GM18507 (cell line): ENCODE results near the gene ATAD3A.

ENCODE experiments used
- DNase-seq: peaks from one replicate; pipeline ENCODE4 v3.0.0; 2011; ENCODE audit warnings: low read depth; ENCODE audit not compliant: insufficient read length; ENCODE audit errors: extremely low spot score
- FAIRE-seq: peaks from 2 replicates; lab custom pipeline; 2011; peaks lifted over from hg19 to GRCh38; lab: Jason Lieb, UNC

ATAD3A gene

DNA sequence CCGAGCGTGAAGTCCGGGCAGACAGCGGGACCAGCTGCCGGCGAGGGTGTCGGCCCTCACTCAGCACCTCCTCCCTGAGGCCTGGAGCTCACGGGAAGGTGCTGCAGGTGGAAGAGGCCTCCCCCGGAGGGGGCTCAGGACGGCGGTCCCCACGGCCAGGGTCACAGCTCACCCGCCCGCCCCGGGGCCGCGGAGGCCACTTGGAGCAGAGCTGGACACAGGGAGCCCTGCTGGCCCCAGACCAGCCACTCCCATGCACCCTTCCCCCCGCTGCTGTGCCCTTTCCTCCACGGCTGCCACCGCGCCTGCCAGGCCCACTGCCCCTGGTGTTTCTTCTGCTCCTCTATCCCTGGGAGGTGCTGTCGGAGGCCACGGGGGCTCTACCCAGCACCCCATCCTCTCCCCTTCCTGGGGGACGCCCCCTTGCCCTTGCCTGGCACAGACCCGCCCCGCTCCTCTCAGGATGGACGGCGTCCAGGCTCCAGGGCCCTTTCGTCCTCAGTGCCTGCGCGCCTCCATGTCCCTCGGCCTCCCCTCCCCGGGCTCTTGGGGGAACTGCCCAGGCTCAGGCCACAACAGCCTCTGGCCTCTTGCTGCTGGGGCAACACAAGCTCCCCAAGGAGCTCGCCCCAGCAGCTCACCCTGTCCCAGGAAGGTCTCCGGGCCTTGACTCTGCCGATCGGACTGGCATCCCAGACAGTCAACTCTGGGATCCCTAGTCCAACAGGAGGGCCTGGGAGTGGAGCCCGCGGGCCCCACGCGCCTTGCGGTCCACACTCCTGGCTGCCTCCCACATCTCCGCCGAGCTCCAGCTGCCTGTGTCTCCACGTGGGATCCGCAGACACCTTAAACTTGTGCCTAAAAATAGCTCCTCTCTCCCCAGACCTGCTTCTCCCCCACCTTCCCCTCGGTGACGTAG, 24.3 kb downstream of the ATAD3A start:
- no peak for DNase-seq
- FAIRE-seq, result no peak

DNA sequence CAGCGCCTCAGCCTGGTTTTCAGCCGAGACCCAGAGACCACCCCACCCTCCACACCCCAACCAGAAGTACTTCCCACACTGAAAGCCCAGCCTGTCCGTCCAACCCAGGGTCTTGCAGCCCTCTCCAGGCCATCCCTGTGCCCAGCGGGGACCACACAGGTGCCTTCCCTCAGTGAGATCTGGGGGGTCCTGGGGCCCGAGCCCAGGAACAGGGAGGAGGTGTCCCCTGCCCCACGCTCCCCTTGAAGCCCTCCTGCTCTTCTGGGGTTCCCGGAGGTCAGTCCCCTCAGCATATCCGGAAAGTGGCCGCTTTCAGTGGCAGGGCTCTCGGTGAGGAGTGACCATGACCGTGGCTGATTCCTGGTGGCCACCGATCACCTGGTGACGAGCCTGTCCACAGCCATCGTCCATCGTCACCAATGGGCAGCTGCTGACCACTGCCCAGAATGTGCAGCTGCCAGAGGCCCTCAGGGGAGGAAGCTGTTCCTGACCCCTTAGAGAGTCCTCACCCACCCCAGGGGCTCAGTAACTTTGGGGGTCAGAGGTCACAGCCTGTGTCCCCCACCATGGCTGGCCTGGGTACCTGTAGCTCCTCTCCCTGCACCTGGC, 25.1 kb downstream of the ATAD3A start:
- FAIRE-seq (no peak), DNase-seq (no peak)

DNA sequence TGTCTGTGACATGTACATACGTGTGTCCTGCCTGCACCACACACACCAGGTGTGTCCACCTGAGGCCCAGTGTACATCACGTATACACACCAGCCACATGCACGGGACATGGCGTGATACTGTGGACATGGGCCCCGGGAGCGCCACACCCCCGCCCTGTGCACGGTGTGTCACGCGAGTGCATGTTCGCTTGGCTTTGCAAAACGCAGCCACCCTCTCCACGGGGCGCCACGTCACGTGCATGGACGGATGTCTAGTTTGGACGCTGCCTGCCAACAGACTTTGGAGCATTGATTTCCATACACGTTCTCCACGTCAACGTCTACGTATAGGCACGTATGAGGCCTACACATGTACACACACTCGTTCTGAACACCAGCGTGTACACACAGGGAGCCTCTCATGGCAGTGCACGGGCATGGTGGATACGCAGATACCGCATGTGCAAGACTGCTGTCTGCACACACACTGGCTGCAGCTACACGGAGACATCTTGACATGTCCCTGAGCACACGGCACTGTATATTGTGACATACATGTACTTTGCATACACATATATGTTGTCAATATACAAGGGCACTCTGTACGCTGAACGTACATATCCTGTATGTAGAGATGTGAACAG, 25.8 kb downstream of the ATAD3A start:
- FAIRE-seq, result no peak

DNA sequence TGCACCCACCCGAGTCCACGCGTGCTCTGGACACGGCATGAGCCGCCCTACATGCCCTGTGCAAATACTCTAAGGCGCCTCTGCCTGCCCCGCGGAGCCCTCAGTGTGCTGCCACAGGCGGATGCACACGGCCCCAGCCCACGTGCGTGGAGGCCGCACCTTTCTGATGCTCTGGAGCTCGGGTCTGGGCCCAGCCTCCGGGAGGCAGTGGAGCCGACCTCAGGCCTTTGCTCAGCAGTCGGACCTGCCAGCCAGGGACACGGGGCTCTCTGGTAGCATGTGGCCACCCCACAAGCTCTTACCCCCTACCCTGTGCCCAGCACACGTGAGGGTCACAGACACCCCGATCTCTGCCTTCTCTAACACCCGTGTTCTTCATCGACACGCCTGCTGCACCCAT, 26.4 kb downstream of the ATAD3A start:
- FAIRE-seq (no peak), DNase-seq (no peak)

More for the DNA sequence above, 25.8 kb downstream of the ATAD3A start:
- DNase-seq, result no peak

DNA sequence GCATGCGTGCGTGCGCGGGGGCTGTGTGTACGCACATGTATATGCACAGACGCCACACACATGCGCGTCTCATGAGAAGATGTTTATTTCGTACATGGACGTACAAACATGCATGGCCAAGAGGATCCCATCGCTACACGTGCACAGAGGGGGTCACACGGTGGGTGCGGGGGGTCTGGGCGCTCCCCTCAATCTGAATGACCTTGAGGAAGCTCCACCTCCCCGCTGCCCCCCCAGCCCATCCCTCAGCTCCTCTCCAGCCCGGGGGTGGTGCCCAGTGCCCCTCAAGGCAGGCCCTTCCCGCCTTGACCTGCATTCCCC, 27.0 kb downstream of the ATAD3A start:
- DNase-seq (no peak), FAIRE-seq (no peak)

DNA sequence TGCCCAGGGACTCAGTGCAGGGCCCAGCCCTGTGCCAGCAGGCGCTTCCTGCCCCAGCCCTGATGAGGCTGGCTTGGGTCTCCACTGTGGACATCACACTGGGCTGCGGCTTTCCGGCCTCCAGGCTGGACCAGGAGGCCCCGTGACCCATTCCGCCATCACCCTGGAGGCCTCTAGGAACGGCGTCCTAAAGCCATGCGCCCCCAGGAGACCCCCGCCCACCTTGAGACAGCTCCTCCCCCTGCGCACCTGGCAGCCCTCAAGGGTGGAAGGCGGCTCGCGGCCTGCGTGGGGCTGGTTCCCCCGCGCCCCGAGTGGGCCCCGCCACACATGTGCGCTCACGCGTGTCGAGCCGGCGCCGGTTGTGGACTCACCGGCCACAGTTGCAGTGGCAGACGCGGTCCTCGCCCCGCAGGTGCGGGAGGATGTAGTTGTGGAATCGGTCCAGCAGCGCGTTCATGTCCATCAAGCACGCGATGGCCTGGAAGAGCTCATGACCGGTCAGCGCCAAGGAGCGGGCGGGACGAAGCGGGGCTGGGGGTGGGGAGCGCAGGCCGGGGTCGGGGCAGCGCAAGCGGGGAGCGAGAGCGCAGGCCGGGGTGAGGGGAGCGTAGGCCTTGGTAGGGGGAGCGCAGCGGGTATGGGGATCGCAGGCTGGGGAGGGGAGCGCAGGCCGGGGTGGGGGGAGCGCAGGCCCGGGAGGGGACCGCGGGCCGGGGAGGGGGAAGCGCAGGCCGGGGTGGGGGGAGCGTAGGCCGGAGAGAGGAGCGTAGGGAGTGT, 27.5 kb downstream of the ATAD3A start:
- DNase-seq, result no peak
- FAIRE-seq, result no peak

DNA sequence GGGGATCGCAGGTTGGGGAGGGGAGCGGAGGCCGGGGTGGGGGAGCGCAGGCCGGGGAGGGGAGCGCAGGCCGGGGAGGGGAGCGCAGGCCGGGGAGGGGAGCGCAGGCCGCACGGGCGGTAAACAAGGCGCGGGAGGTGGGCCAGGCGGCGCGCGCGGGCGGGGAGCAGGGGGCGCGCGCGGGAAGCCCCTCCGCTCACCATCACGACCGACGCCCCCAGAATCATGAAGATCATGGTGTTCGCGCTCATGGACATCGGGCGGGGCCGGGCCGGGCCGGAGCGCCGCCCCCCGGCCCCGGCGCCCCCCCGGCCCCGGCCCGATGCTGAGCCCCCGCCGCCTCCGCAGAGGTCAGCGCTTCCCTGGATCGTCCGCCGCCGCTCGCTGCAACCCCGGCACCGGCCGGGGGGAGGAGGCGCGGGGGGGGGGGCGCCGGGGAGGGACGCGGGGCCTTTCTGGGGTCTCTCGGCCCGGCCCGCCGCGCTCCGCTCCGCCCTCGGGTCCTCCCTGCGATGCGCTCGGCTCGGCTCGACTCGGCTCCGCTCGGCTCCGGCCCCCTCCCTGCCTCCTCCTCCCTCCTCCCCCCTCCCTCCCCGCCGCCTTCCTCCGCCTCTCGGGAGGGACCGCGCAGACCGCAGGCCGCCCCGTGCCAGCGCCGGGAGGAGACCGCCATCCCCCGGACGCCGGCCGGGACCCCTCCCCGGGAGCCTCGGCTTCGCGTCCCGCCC, 28.3 kb downstream of the ATAD3A start, which contains the start of gene TMEM240:
Gene TMEM240, minus strand, starts transcription at position 535 of the 728 bp plus-strand sequence. Its CDS starts 278 bp downstream, at position 257.
- FAIRE-seq (no peak), DNase-seq (no peak)

DNA sequence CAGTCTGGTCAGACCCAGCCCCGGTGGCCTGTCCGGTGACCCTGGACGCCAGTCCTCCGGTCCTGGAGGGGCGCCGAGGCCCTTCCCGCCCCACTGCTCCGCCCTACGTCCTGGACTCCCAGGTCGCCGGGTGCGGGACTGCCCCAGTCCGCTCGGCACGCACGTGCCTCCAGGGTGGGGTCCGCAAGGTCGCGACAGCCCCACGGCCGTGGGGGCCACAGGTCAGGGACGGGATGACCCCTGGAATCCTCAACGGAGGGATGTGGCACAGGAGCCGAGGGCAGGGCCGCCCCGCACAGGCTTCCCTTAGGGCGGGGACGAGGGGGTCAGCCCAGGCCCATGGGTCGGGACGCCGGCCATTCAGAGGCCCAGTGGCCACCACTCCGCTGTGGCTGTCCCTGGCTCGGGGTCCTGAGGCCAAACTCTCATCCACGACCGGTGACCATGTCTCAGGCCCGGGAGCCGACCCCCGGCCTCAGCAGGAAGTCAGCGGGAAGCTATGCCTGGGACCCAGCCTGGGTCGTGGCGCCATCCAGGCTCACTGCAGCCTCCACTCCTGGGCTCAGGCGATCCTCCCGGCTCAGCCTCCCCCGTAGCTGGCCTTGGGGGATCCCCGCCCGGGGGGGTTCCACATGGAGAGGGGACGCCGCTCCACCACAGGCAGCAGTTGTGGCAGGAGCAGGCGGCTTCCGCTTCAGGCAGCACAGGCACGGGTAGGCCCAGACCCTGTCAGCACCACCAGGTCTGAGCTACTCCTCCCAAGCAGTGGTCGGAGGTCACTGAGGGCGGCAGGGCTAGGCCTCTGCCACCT, 29.1 kb downstream of the ATAD3A start:
- FAIRE-seq, result no peak
- no peak for DNase-seq

DNA sequence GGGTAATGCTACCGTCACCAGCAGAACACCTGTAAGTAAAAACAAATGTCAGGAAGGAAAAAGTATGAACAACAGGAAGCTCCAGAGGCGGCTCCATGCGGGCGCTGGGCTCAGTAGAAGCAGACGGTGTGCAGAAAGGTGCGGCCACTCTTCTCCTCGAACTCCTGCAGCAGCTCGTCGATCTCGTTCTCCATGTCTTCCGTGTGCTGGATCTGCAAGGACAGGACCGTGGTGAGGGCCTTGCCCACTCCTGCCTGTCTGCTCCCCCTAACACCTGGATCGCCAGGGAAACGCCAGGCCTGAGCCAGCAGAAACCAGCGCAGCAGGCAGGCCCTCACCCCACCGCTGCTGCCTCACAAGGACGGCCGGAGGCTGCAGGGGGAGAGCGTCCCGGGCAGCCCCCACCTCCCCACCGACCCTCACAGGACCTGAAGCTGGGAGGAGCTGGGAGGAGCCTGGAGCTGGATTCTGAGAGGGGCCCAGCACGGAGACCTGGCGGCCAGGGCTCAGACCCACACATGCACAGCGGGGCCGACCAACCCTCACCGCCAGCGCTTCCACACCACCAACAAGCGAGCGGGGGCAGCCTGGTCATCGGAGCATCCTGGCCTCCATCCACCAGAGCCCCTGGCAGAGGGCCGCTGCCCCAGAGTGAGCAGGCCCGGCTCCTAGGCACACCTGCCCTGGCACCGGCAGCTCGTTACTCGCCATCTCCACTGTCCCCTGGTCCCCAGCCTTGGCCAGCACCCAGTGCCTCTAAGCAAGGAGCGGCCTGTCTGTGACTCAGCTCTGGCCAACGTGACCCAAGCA, 30.2 kb downstream of the ATAD3A start:
- FAIRE-seq (no peak), DNase-seq (no peak)

DNA sequence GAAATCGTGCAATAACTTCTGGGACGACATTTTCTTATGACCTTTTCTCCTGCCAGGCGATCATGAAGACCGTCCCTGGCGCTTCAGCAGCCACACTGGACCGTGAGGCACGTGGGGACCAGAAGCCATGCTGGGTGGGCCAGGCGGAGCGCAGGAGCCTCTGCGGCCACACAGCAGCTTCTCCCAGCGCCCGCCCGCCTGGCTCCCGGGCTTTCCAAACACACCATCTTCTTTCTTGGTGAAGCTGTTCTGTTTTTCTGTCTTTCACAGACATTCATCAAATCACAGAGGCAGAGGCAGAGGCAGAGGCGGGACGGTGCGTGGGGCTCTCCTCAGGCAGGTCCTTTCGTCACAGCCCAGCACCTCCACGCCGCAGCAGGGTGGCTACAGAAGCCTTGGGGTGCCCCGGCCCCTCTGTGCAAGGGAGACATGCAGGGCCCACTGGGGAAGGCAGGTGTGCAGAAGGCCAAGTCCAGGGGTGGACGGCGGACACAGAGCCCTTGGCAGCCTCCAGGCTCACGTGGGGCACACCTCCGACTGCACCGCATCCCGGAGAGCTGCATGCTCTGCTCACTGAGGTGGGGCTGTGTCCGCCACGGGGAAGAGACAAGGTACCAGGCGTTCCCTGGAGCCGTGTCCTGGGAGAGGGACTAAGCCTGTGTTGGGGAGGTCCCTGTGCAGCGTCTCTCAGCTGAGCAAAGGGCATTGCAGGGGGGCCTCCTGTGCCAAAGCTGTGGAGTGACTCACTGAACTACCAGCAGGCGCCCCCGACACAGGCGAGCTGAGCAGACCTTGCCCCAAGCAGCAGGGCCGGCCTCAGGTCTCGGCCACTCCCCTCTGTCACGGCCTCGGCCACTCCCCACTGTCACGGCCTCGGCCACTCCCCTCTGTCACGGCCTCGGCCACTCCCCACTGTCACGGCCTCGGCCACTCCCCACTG, 31.1 kb downstream of the ATAD3A start:
- FAIRE-seq, result no peak
- DNase-seq, result no peak

DNA sequence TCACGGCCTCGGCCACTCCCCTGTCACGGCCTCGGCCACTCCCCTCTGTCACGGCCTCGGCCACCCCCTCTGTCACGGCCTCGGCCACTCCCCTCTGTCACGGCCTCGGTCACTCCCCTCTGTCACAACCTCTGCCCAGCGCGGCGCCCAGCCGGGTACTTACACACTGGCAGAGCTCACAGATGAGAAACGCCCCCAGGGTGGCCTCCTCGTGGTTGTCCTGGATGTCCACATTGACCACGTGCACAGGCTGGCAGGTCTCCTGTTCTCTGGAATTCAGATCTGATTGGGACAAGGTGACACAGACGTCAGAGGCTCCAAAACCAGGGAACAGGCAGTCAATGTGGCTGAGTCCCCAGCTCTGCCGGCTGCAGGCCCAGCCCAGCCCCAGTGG, 31.7 kb downstream of the ATAD3A start:
- FAIRE-seq, result no peak
- DNase-seq, result no peak

DNA sequence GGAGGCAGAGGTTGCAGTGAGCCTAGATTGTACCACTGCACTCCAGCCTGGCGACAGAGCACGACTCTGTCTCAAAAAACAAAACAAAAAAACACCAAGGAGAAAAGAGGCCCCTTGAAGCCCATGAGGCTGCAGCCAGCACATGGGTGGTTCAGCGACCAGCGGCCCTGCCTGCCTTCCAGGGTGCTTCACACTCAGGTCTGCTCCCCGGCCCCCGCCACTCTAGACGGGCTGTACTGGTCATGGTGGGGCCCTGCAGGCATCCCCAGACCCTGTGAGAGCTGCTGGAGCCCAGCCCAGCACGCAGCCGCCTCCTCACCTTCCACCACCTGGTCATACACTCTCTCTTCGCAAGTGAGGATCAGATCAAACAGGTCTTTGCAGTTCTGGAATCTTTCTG, 32.6 kb downstream of the ATAD3A start:
- DNase-seq, result no peak
- FAIRE-seq, result no peak

DNA sequence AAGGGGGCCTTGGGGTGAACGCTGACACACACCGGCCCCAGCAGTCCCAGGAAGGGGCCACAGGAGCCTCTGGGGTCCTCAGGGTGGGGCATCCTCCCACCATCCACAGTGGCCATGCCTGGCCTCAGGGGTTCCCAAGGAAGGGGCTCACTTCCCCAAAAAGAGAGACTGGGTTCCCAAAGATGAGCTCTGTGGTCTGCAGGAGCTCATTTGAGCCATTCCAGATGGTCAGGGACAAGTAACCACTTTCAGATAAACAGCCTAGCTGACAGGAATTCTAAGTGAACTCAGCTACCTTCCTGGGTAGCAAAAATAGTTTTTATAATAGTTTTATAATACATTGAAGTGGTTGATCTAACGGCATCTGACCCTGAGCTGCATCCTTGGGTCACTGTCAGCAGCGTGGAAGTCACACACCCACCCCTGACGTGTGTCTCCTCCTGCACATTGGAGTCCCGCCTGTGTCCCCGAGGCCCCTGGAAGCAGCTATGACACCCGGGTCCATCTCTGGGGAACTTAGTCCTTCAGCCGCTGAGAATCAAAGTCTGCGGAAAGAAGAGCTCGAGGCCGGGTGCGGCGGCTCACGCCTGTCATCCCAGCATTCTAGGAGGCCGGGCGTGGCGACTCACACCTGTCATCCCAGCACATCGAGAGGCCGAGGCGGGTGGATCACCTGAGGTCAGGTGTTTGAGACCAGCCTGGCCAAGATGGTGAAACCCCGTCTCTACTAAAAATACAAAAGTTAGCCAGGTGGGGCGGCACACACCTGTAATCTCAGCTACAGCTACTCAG, 34.2 kb downstream of the ATAD3A start:
- FAIRE-seq, result no peak

DNA sequence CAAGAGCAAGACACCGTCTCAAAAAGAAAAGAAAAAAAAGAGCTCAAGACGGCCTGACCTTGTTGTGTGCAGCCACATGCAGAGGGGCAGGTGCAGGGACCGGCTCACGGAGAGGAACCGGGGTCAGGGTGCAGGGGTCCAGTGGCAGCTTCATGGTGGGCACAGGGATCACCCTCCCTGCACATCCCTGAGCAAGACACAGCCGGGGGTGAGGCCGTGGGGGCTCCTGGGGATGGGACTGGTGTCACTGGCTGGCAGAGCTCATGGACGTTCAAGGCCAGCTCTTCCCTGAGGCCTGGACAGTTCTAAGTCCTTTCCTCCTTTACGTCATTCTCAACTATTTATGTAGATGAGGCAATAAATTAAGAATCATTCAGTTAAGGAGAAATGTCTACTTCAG, 35.0 kb downstream of the ATAD3A start:
- FAIRE-seq (no peak), DNase-seq (no peak)

More for the DNA sequence above, 34.2 kb downstream of the ATAD3A start:
- DNase-seq, result no peak

DNA sequence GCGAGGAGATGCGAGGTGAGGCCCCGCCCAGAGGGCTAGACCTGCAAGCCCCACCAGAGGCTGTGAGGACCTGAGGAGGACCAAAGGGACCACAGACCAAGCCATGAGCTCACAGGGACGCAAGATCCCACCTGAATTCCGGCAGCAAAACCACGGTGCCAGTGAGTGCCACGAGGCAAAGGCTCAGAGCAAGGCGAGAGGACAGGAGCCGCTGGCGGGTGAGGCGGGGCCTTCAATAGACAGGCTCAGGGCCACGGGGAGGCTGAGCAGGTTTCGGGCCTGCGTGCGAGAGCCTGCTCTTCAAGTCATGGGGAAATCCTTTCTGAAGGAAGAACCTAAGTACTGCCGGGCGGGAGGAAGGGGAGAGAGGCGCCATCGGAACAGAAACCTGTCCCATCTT, 35.5 kb downstream of the ATAD3A start:
- no peak for FAIRE-seq

DNA sequence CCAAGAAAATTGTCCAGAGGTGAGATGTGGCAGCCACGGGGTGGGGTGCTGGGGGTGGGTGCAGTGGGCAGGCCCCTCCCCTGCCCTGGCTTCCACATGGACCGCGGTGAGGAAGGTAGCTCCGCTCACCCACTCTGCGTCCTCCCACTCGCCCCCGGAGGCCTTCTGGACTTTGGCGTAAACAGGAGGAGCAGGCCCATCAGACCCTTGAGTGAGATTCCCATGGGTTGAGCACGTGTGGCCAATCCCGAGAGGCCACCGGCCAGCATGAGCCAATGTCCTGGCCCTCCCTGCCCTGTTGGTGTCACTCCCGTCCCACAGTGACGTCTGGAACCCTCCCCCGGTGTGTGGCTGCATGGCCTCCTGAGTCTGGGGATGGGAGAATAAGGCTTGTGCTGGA, 36.6 kb downstream of the ATAD3A start:
- FAIRE-seq, result no peak

More for the DNA sequence above, 35.5 kb downstream of the ATAD3A start:
- no peak for DNase-seq

More for the DNA sequence above, 36.6 kb downstream of the ATAD3A start:
- no peak for DNase-seq
